ENCODE measurements around the gene LRRTM4.

DNA sequence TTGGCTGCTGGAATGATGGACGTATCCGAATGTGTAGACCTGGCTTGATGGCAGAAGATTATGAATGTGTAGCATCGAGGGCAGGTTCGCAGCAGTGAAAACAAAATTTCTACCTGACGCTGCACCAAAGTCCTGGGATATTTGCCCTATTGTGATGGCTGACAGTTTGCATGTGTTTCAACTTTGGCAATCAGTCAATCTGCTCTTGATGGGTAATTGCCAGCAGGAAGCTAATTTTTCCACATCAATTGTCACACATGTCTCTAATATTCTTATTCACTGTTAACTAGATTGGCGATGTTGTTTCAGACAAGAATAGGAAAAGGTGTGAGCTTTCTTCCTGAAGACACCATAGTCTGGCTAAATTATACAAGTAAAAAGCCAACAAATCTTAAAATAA lies 821.3 kb downstream of the LRRTM4 start:
- TF ChIP-seq, protein P1, sequence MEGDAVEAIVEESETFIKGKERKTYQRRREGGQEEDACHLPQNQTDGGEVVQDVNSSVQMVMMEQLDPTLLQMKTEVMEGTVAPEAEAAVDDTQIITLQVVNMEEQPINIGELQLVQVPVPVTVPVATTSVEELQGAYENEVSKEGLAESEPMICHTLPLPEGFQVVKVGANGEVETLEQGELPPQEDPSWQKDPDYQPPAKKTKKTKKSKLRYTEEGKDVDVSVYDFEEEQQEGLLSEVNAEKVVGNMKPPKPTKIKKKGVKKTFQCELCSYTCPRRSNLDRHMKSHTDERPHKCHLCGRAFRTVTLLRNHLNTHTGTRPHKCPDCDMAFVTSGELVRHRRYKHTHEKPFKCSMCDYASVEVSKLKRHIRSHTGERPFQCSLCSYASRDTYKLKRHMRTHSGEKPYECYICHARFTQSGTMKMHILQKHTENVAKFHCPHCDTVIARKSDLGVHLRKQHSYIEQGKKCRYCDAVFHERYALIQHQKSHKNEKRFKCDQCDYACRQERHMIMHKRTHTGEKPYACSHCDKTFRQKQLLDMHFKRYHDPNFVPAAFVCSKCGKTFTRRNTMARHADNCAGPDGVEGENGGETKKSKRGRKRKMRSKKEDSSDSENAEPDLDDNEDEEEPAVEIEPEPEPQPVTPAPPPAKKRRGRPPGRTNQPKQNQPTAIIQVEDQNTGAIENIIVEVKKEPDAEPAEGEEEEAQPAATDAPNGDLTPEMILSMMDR (IDR thresholded peaks at IDR 0.05; ENCODE audit: low read depth, low read length): no peak
- TF ChIP-seq EZH2phosphoT487 (IDR thresholded peaks at IDR 0.05; ENCODE audit: low read depth): no peak

Data from OCI-LY3 (cell line).